ENCODE results near the gene LPCAT3. TPM values are rescaled to one million over a fixed set of nuclear protein-coding genes. Genes with fewer than 3 reads are reported as not detected.
A peak's percentile ranks its signal among the peaks of the same experiment; 100 is the strongest.

Gene LPCAT3
- total and polyA plus RNA-seq, 4 donors: 45.4 to 78.6 (median 56.2) TPM

- peak overlapping the region in 1 of 2 donors; percentile 26 for H3K27ac ChIP-seq (ENCODE audit: low read depth in 1 of 2, low read length in 1 of 2)
- H3K9ac ChIP-seq (ENCODE audit: insufficient read depth in 1 of 2, low read length in 2 of 2): no peak overlapping the region
- H3K9me3 ChIP-seq (ENCODE audit: control insufficient read depth in 4 of 4, insufficient read depth in 3 of 4, low read length in 3 of 4): no peaks in the 10 kb centered on the region
- H3K36me3 ChIP-seq (ENCODE audit: control insufficient read depth in 4 of 4, insufficient read depth in 4 of 4, low read length in 4 of 4): peaks cover 0 to 44% (median 34%) of the 10 kb centered on the region in 4 donors
- H3K4me1 ChIP-seq (ENCODE audit: control insufficient read depth in 5 of 5, insufficient read depth in 5 of 5, low read length in 5 of 5): peaks cover 3 to 29% (median 11%) of the 10 kb centered on the region in 5 donors
- no peak for TF ChIP-seq CTCF (IDR thresholded peaks at IDR 0.05; ENCODE audit: control extremely low read depth, extremely low read depth)
- no peak for DNase-seq
- ATAC-seq (ENCODE audit: insufficient read depth, low FRiP score): no peak
- H3K27me3 ChIP-seq (ENCODE audit: control insufficient read depth in 3 of 3, insufficient read depth in 3 of 3, low read length in 2 of 3): no peaks in the 10 kb centered on the region
- 53 to 81% methylated on average over 3 of the region's 3 CpGs for WGBS, 2 donors
- no peak overlapping the region for H3K4me3 ChIP-seq
These were observed 82.1 kb downstream of the LPCAT3 start for GRCh38 chr12:6936194-6936635.

DNA sequence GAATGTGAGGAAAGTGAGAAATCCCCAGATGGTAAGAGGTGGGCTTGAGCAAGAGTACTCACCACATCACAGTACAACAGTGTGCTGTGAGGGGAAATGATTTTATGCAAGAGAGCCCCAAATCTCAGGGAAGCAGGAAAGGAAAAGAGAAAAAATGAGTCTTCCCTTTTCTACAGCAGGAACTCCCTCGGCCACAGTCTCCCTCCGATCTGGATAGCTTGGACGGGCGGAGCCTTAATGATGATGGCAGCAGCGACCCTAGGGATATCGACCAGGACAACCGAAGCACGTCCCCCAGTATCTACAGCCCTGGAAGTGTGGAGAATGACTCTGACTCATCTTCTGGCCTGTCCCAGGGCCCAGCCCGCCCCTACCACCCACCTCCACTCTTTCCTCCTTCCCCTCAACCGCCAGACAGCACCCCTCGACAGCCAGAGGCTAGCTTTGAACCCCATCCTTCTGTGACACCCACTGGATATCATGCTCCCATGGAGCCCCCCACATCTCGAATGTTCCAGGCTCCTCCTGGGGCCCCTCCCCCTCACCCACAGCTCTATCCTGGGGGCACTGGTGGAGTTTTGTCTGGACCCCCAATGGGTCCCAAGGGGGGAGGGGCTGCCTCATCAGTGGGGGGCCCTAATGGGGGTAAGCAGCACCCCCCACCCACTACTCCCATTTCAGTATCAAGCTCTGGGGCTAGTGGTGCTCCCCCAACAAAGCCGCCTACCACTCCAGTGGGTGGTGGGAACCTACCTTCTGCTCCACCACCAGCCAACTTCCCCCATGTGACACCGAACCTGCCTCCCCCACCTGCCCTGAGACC, 82.7 kb downstream of the LPCAT3 start:
- ATAC-seq (ENCODE audit: insufficient read depth, low FRiP score) (no peak), DNase-seq (no peak)
- Histone ChIP-seq H3K27me3 (ENCODE audit: control insufficient read depth in 3 of 3, insufficient read depth in 3 of 3, low read length in 2 of 3) (no peaks in the 10 kb centered on the region), H3K27ac (ENCODE audit: low read depth in 1 of 2, low read length in 1 of 2) (peak overlapping the region in 1 of 2 donors; percentile 26), H3K36me3 (ENCODE audit: control insufficient read depth in 4 of 4, insufficient read depth in 4 of 4, low read length in 4 of 4) (peaks cover 0 to 39% (median 31%) of the 10 kb centered on the region in 4 donors), H3K4me1 (ENCODE audit: control insufficient read depth in 5 of 5, insufficient read depth in 5 of 5, low read length in 5 of 5) (peaks cover 6 to 29% (median 11%) of the 10 kb centered on the region in 5 donors), H3K4me3 (no peak overlapping the region), H3K9ac (ENCODE audit: insufficient read depth in 1 of 2, low read length in 2 of 2) (no peak overlapping the region), H3K9me3 (ENCODE audit: control insufficient read depth in 4 of 4, insufficient read depth in 3 of 4, low read length in 3 of 4) (no peaks in the 10 kb centered on the region)
- WGBS, 2 donors: 60 to 64% methylated on average over 14 of the region's 14 CpGs
- TF ChIP-seq CTCF (IDR thresholded peaks at IDR 0.05; ENCODE audit: control extremely low read depth, extremely low read depth): no peak

DNA sequence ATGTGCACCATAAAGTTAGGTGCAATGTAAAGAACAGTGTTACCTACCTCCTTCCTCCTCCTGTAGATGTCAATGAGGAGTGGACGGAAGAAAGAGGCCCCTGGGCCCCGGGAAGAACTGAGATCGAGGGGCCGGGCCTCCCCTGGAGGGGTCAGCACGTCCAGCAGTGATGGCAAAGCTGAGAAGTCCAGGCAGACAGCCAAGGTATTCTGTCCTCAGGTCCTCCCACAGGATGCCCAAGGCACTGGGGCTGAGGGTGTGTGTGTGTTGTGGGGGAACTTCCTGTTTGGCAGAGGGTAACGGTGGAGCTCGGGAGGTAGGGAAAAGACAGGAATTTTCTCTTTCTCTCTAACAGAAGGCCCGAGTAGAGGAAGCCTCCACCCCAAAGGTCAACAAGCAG, 84.2 kb downstream of the LPCAT3 start:
- no peak for ATAC-seq (ENCODE audit: insufficient read depth, low FRiP score)
- Histone ChIP-seq H3K4me3 (no peak overlapping the region), H3K9me3 (ENCODE audit: control insufficient read depth in 4 of 4, insufficient read depth in 3 of 4, low read length in 3 of 4) (no peaks in the 10 kb centered on the region), H3K27ac (ENCODE audit: low read depth in 1 of 2, low read length in 1 of 2) (peak overlapping the region; percentile 7 to 58), H3K36me3 (ENCODE audit: control insufficient read depth in 4 of 4, insufficient read depth in 4 of 4, low read length in 4 of 4) (peaks cover 0 to 31% (median 26%) of the 10 kb centered on the region in 4 donors), H3K9ac (ENCODE audit: insufficient read depth in 1 of 2, low read length in 2 of 2) (no peak overlapping the region), H3K4me1 (ENCODE audit: control insufficient read depth in 5 of 5, insufficient read depth in 5 of 5, low read length in 5 of 5) (peaks cover 12 to 42% (median 16%) of the 10 kb centered on the region in 5 donors), H3K27me3 (ENCODE audit: control insufficient read depth in 3 of 3, insufficient read depth in 3 of 3, low read length in 2 of 3) (no peaks in the 10 kb centered on the region)
- no peak for TF ChIP-seq CTCF (IDR thresholded peaks at IDR 0.05; ENCODE audit: control extremely low read depth, extremely low read depth)
- WGBS, 2 donors: 35 to 41% methylated on average over 7 to 8 of the region's 8 CpGs
- DNase-seq: peak; percentile 39 to 69 (median 45)
